IMR-90 (cell line): Measurements from ENCODE around the gene STAT1. TPM values are rescaled to one million over a fixed set of nuclear protein-coding genes. Genes with fewer than 3 reads are reported as not detected.

Source experiments
- ATAC-seq: fragments of 200-7000 bp; cut with Tn5 transposase; 2 replicates; pipeline ENCODE4 v1.9.1; 2020; ENCODE audit warnings: low read depth, mild to moderate bottlenecking, moderate library complexity
- BruUV-seq: library from RNA; stranded (reverse); fragments of 400-500 nt; replicated peaks from 2 replicates; lab custom pipeline; 2021; lab: Mats Ljungman, UMichigan
- CTCF ChIA-PET: fragments of 300-600 bp; formaldehyde crosslinking; extraction: SDS; loops from one replicate; lab custom pipeline; 2021; ENCODE audit warnings: antibody characterized with exemption; lab: Yijun Ruan, JAX
- POLR2A ChIA-PET: fragments of 300-600 bp; sonication (Branson Sonifier 250); formaldehyde crosslinking; loops from one replicate; lab custom pipeline; 2022; ENCODE audit warnings: antibody characterized with exemption; ENCODE audit not compliant: unreplicated experiment; lab: Charles Lee
- DNase-seq: peaks from one replicate; pipeline ENCODE4 v3.0.0; 2013
- H2AFZ ChIP-seq: replicated peaks from 2 replicates; pipeline ENCODE3; 2013; ENCODE audit warnings: low read length, mild to moderate bottlenecking; ENCODE audit not compliant: poor library complexity
- H2AK5ac ChIP-seq: 2 replicates; pipeline ENCODE4 v1.6.1; 2013; ENCODE audit warnings: low read depth, low read length, inconsistent platforms
- H2AK9ac ChIP-seq: replicated peaks from 2 replicates; pipeline ENCODE3; 2013; ENCODE audit warnings: mild to moderate bottlenecking, low read depth, low read length, moderate library complexity; ENCODE audit not compliant: poor library complexity
- H2BK120ac ChIP-seq: 2 replicates; pipeline ENCODE4 v1.6.1; 2013; ENCODE audit warnings: low read depth, low read length, inconsistent platforms
- H2BK15ac ChIP-seq: 3 replicates; pipeline ENCODE4 v1.6.1; 2013; ENCODE audit warnings: low read depth, low read length, inconsistent platforms
- H2BK20ac ChIP-seq: 2 replicates; pipeline ENCODE4 v1.6.1; 2013; ENCODE audit warnings: low read depth, mild to moderate bottlenecking, inconsistent platforms, low read length, moderate library complexity
- H2BK5ac ChIP-seq: 2 replicates; pipeline ENCODE4 v1.6.1; 2013; ENCODE audit warnings: mild to moderate bottlenecking, low read depth, low read length, inconsistent platforms; ENCODE audit not compliant: poor library complexity, severe bottlenecking
- H3K14ac ChIP-seq: replicated peaks from 2 replicates; pipeline ENCODE4 v1.6.1; 2013; ENCODE audit warnings: low read depth, low read length, inconsistent platforms
- H3K18ac ChIP-seq: 2 replicates; pipeline ENCODE4 v1.6.1; 2013; ENCODE audit warnings: low read depth, low read length, control low read depth
- H3K23ac ChIP-seq: 2 replicates; pipeline ENCODE4 v1.6.1; 2013; ENCODE audit warnings: low read depth, low read length, inconsistent platforms
- H3K27ac ChIP-seq: 2 replicates; pipeline ENCODE4 v1.5.1; 2013; ENCODE audit warnings: mild to moderate bottlenecking, control low read depth, low read length; ENCODE audit not compliant: insufficient read depth
- H3K27me3 ChIP-seq: 2 replicates; pipeline ENCODE4 v1.6.1; 2013; ENCODE audit warnings: low read length; ENCODE audit not compliant: control insufficient read depth, insufficient read depth
- H3K36me3 ChIP-seq: 2 replicates; pipeline ENCODE4 v1.6.1; 2013; ENCODE audit warnings: low read length, mixed read lengths; ENCODE audit not compliant: control insufficient read depth, insufficient read depth
- H3K4ac ChIP-seq: 2 replicates; pipeline ENCODE4 v1.6.1; 2013; ENCODE audit warnings: low read depth, low read length, inconsistent platforms
- H3K4me1 ChIP-seq: 2 replicates; pipeline ENCODE4 v1.6.1; 2013; ENCODE audit warnings: low read length, mixed read lengths; ENCODE audit not compliant: control insufficient read depth, insufficient read depth
- H3K4me2 ChIP-seq: 2 replicates; pipeline ENCODE4 v1.6.1; 2013; ENCODE audit warnings: low read depth, mild to moderate bottlenecking, control low read depth, low read length, moderate library complexity
- H3K4me3 ChIP-seq: 2 replicates; pipeline ENCODE4 v1.5.1; 2013; ENCODE audit warnings: low read depth, mild to moderate bottlenecking, control low read depth, low read length, moderate library complexity; ENCODE audit not compliant: insufficient read depth
- H3K56ac ChIP-seq: 2 replicates; pipeline ENCODE4 v1.6.1; 2013; ENCODE audit warnings: low read length, inconsistent platforms; ENCODE audit not compliant: insufficient read depth; ENCODE audit errors: extremely low read depth
- H3K79me1 ChIP-seq, 2 experiments: 2 replicates each; pipeline ENCODE4 v1.6.1; 2013; ENCODE audit warnings: low read length in 2 of 2, inconsistent platforms in 1 of 2, low read depth in 1 of 2
- H3K9ac ChIP-seq: 2 replicates; pipeline ENCODE4 v1.6.1; 2013; ENCODE audit warnings: low read depth, low read length, control low read depth
- H3K9me1 ChIP-seq: 2 replicates; pipeline ENCODE4 v1.6.1; 2013; ENCODE audit warnings: low read length, inconsistent platforms; ENCODE audit not compliant: insufficient read depth
- H3K9me3 ChIP-seq: 2 replicates; pipeline ENCODE4 v1.6.1; 2013; ENCODE audit warnings: low read length; ENCODE audit not compliant: control insufficient read depth, insufficient read depth
- H4K20me1 ChIP-seq: 2 replicates; pipeline ENCODE4 v1.6.1; 2013; ENCODE audit warnings: low read length, inconsistent platforms; ENCODE audit not compliant: insufficient read depth
- H4K5ac ChIP-seq: 2 replicates; pipeline ENCODE4 v1.6.1; 2013; ENCODE audit warnings: mild to moderate bottlenecking, low read depth, low read length, control low read depth
- H4K8ac ChIP-seq, 2 experiments: 2 replicates each; pipeline ENCODE4 v1.6.1; 2013; ENCODE audit warnings: low read depth in 2 of 2, low read length in 2 of 2, control low read depth in 1 of 2, inconsistent platforms in 1 of 2
- H4K91ac ChIP-seq: 2 replicates; pipeline ENCODE4 v1.6.1; 2013; ENCODE audit warnings: low read depth, low read length, inconsistent platforms; ENCODE audit not compliant: insufficient read depth
- CEBPB ChIP-seq: IDR thresholded peaks from 2 replicates; pipeline ENCODE4 v1.6.1; 2012; ENCODE audit warnings: low read depth, low read length, improper control_type of control experiment
- CTCF ChIP-seq: conservative IDR thresholded peaks from 2 replicates; pipeline ENCODE4 v1.5.1; 2012; ENCODE audit warnings: mild to moderate bottlenecking, low read depth, low read length, improper control_type of control experiment
- RAD21 ChIP-seq: IDR thresholded peaks from 2 replicates; pipeline ENCODE4 v1.6.1; 2012; ENCODE audit warnings: low read length, improper control_type of control experiment
- dilution Hi-C: fragments of 300-500 bp; cut with HindIII; formaldehyde crosslinking; loops from one replicate; pipeline ENCODE4 v1.14.3; 2018; ENCODE audit warnings: low sequenced_read_pairs; ENCODE audit not compliant: unreplicated experiment
- in situ Hi-C: fragments of 300-500 bp; cut with MboI; formaldehyde crosslinking; loops from 3 replicates; pipeline ENCODE4 v1.14.3; 2019; ENCODE audit warnings: low sequenced_read_pairs, inconsistent platforms, mixed read lengths
- intact Hi-C: fragments of 100-400 bp; cut with micrococcal nuclease; formaldehyde crosslinking; loops from 2 replicates; pipeline ENCODE4 v1.10.0; 2022
- polyA plus RNA-seq, 3 experiments: library from polyadenylated mRNA; depleted of rRNA; stranded (reverse); fragments of >200 nt; gene quantifications; 2 replicates each; pipeline ENCODE4 v1.2.3, GENCODE V29; 2012; ENCODE audit warnings: low replicate concordance in 1 of 3
- total RNA-seq: library from RNA; depleted of rRNA; stranded (reverse); fragments of >200 nt; gene quantifications from 2 replicates; pipeline ENCODE4 v1.2.3, GENCODE V29; 2012

STAT1 gene
- total and polyA plus RNA-seq, 2 of the 4 experiments (the other 2 are of a cell fraction), result 43.2 to 67.9 TPM

- Histone ChIP-seq H2AFZ (no peak overlapping the region), H3K9me3 (no peaks in the 10 kb centered on the region), H3K4me2 (no peak overlapping the region), H4K5ac (no peak overlapping the region), H3K27ac (no peak overlapping the region), H4K20me1 (peaks cover 6% of the 10 kb centered on the region; the same call in 1 of the 2 replicates), H4K8ac (no peak overlapping the region), H3K27me3 (no peaks in the 10 kb centered on the region), H2AK5ac (no peak overlapping the region), H3K9me1 (peaks cover 1% of the 10 kb centered on the region; the same call in 1 of the 2 replicates), H3K18ac (no peak overlapping the region), H3K56ac (no peak overlapping the region), H2BK20ac (no peak overlapping the region), H3K4ac (no peak overlapping the region), H3K14ac (no peak overlapping the region), H3K79me1 (peaks cover 0 to 4% of the 10 kb centered on the region in 2 experiments; a peak in 2 of 4 replicates), H2AK9ac (no peak overlapping the region), H2BK120ac (no peak overlapping the region), H2BK15ac (no peak overlapping the region), H4K91ac (no peak overlapping the region), H3K23ac (no peak overlapping the region), H3K9ac (no peak overlapping the region), H3K4me3 (no peak overlapping the region), H3K4me1 (0 out of 2 replicates have a peak, but pooled peaks cover under 1% of the 10 kb centered on the region), H2BK5ac (no peak overlapping the region), H3K36me3 (peaks cover 5% of the 10 kb centered on the region)
- in situ Hi-C loops (no loop called here), dilution Hi-C loops (no loop called here), intact Hi-C loops (no loop called here)
- BruUV-seq, result no TSS peak
- POLR2A ChIA-PET, result no interaction called here
- DNase-seq (no peak), ATAC-seq (no peak)
- CTCF ChIA-PET, result no interaction called here
- TF ChIP-seq CTCF (no peak), CEBPB (peak; percentile 56), RAD21 (no peak)
These were observed 78.9 kb downstream of the STAT1 start for GRCh38 chr2:190935054-190935453.
